Measurements from ENCODE around the gene CDK19. TPM values are rescaled to one million over a fixed set of nuclear protein-coding genes. Genes with fewer than 3 reads are reported as not detected.

Gene CDK19
- total RNA-seq, 3 donors from 2014 or later (not counting 1 experiment from before 2014, with no cell fraction given), result 21.2 to 30.8 (median 25.9) TPM

- peaks cover 7 to 10% of the 10 kb centered on the region in 2 donors for H3K4me1 Mint-ChIP-seq
- Histone ChIP-seq H3K27ac (ENCODE audit: low read length) (no peak overlapping the region), H3K27me3 (ENCODE audit: control insufficient read depth, insufficient read depth, low read length) (no peaks in the 10 kb centered on the region), H3K36me3 (ENCODE audit: control insufficient read depth, insufficient read depth, low read length) (no peaks in the 10 kb centered on the region), H3K9me3 (ENCODE audit: control insufficient read depth, insufficient read depth, low read length) (no peaks in the 10 kb centered on the region), H3K4me1 (ENCODE audit: control insufficient read depth, insufficient read depth, low read length) (peaks cover 23% of the 10 kb centered on the region), H3K4me3 (ENCODE audit: low read length) (no peak overlapping the region)
- ATAC-seq, result peak in 1 of 3 donors; percentile 17
- intact Hi-C loops (cut with micrococcal nuclease), result no loop called here
- no peak overlapping the region for H3K27ac Mint-ChIP-seq
- DNase-seq, result no peak
- TF ChIP-seq, protein P1, sequence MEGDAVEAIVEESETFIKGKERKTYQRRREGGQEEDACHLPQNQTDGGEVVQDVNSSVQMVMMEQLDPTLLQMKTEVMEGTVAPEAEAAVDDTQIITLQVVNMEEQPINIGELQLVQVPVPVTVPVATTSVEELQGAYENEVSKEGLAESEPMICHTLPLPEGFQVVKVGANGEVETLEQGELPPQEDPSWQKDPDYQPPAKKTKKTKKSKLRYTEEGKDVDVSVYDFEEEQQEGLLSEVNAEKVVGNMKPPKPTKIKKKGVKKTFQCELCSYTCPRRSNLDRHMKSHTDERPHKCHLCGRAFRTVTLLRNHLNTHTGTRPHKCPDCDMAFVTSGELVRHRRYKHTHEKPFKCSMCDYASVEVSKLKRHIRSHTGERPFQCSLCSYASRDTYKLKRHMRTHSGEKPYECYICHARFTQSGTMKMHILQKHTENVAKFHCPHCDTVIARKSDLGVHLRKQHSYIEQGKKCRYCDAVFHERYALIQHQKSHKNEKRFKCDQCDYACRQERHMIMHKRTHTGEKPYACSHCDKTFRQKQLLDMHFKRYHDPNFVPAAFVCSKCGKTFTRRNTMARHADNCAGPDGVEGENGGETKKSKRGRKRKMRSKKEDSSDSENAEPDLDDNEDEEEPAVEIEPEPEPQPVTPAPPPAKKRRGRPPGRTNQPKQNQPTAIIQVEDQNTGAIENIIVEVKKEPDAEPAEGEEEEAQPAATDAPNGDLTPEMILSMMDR (IDR thresholded peaks at IDR 0.05), result no peak
- H3K36me3 Mint-ChIP-seq, result no peaks in the 10 kb centered on the region
- no peaks in the 10 kb centered on the region for H3K27me3 Mint-ChIP-seq (ENCODE audit: low read depth in 2 of 2)
- H3K9me3 Mint-ChIP-seq, result no peaks in the 10 kb centered on the region
- H3K4me3 Mint-ChIP-seq, result no peak overlapping the region
- 91% methylated on average over 2 of the region's 2 CpGs for WGBS (ENCODE audit: insufficient coverage)
These were observed 251.6 kb downstream of the CDK19 start for GRCh38 chr6:110563711-110564110.

DNA sequence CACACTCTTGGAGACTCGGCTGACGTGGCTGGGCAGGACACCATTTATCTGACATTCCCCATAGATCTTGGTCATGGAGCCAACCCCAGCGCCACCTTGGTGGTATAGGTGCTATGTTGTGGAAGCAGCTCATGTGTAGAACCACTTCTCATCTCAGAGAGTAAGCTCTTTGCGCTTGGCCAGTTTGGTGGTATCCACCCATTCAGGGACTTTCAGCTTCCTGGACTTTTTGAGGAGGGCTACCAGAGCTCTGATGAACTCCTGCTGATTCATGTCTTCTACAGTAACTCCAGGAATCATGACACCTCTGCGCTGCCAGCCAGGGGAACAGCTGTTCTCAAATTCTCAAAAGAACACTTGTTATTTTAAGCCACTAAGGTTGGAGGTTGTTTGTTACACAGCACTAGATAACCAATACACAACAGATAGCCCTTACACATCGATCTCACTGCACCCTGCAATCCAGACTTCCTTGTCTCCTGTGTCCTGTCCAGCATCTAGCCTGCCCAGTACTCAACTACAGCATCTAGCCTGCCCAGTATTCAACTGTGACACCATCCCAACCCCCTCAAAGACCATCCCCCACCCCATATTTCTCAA lies 252.9 kb downstream of the CDK19 start:
- ATAC-seq (no peak), DNase-seq (no peak)
- no peaks in the 10 kb centered on the region for H3K27me3 ChIP-seq (ENCODE audit: control insufficient read depth, insufficient read depth, low read length)
- Mint-ChIP-seq H3K27ac (no peak overlapping the region), H3K36me3 (no peaks in the 10 kb centered on the region), H3K4me1 (peaks cover 7 to 10% of the 10 kb centered on the region in 2 donors), H3K27me3 (ENCODE audit: low read depth in 2 of 2) (no peaks in the 10 kb centered on the region), H3K4me3 (no peak overlapping the region), H3K9me3 (no peaks in the 10 kb centered on the region)
- no peaks in the 10 kb centered on the region for H3K36me3 ChIP-seq (ENCODE audit: control insufficient read depth, insufficient read depth, low read length)
- H3K4me3 ChIP-seq (ENCODE audit: low read length), result no peak overlapping the region
- intact Hi-C loops (cut with micrococcal nuclease), result no loop called here
- no peaks in the 10 kb centered on the region for H3K9me3 ChIP-seq (ENCODE audit: control insufficient read depth, insufficient read depth, low read length)
- H3K4me1 ChIP-seq (ENCODE audit: control insufficient read depth, insufficient read depth, low read length), result peaks cover 23% of the 10 kb centered on the region
- no peak overlapping the region for H3K27ac ChIP-seq (ENCODE audit: low read length)
- WGBS (ENCODE audit: insufficient coverage), result 96% methylated on average over 6 of the region's 6 CpGs
- TF ChIP-seq, protein P1 (IDR thresholded peaks at IDR 0.05), result no peak

- Mint-ChIP-seq H3K27ac (no peak overlapping the region), H3K27me3 (ENCODE audit: low read depth in 2 of 2) (no peaks in the 10 kb centered on the region), H3K9me3 (no peaks in the 10 kb centered on the region), H3K4me3 (no peak overlapping the region), H3K4me1 (peaks cover 7 to 10% of the 10 kb centered on the region in 2 donors), H3K36me3 (no peaks in the 10 kb centered on the region)
- TF ChIP-seq, protein P1 (IDR thresholded peaks at IDR 0.05), result no peak
- Histone ChIP-seq H3K27ac (ENCODE audit: low read length) (no peak overlapping the region), H3K36me3 (ENCODE audit: control insufficient read depth, insufficient read depth, low read length) (no peaks in the 10 kb centered on the region), H3K9me3 (ENCODE audit: control insufficient read depth, insufficient read depth, low read length) (no peaks in the 10 kb centered on the region), H3K4me1 (ENCODE audit: control insufficient read depth, insufficient read depth, low read length) (peaks cover 23% of the 10 kb centered on the region), H3K4me3 (ENCODE audit: low read length) (no peak overlapping the region), H3K27me3 (ENCODE audit: control insufficient read depth, insufficient read depth, low read length) (no peaks in the 10 kb centered on the region)
- intact Hi-C loops (cut with micrococcal nuclease), result no loop called here
- DNase-seq (peak in 1 of 2 donors; percentile 11), ATAC-seq (no peak)
These were observed 253.6 kb downstream of the CDK19 start for GRCh38 chr6:110561696-110562095.

DNA sequence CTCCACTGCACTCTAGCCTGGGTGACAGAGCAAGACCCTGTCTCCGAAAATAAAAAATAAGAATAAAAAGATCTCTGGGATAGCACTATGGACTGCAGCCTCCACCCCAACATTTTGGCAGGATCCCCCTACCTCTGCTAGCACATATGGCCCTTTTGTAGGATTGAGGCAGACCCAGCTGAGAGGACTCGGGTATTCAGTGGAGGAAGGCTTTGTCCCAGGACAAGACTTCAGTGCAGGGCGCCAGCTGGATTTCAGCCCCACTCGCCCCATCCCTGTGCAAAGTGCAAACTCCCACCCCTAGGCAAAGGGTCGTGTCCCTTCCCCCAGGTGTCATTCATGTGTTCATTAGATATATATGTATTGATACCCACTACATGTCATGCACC lies 254.3 kb downstream of the CDK19 start:
- Mint-ChIP-seq H3K36me3 (no peaks in the 10 kb centered on the region), H3K4me1 (peaks cover 7 to 10% of the 10 kb centered on the region in 2 donors), H3K27ac (peak overlapping the region in 1 of 2 donors; percentile 26), H3K4me3 (no peak overlapping the region), H3K27me3 (ENCODE audit: low read depth in 2 of 2) (peaks cover 0 to 3% of the 10 kb centered on the region in 2 donors), H3K9me3 (no peaks in the 10 kb centered on the region)
- 92% methylated on average over 4 of the region's 5 CpGs for WGBS (ENCODE audit: insufficient coverage)
- no peaks in the 10 kb centered on the region for H3K27me3 ChIP-seq (ENCODE audit: control insufficient read depth, insufficient read depth, low read length)
- intact Hi-C loops (cut with micrococcal nuclease), result no loop called here
- no peak overlapping the region for H3K4me3 ChIP-seq (ENCODE audit: low read length)
- H3K4me1 ChIP-seq (ENCODE audit: control insufficient read depth, insufficient read depth, low read length), result peaks cover 23% of the 10 kb centered on the region
- ATAC-seq (no peak), DNase-seq (no peak)
- H3K36me3 ChIP-seq (ENCODE audit: control insufficient read depth, insufficient read depth, low read length), result no peaks in the 10 kb centered on the region
- no peak overlapping the region for H3K27ac ChIP-seq (ENCODE audit: low read length)
- H3K9me3 ChIP-seq (ENCODE audit: control insufficient read depth, insufficient read depth, low read length), result no peaks in the 10 kb centered on the region
- TF ChIP-seq, protein P1 (IDR thresholded peaks at IDR 0.05), result no peak

Data from natural killer cell (primary cell).